IPS-11a (cell line): Measurements from ENCODE around the gene ARMC2.
"Not testable (repeated sequence)": the region's sequence is repeated elsewhere in the genome, so short reads cannot be mapped to it uniquely, and the experiment has no call there.

Source experiments
- H3K4me3 ChIP-seq: one replicate; pipeline ENCODE4 v1.5.1; 2013; ENCODE audit warnings: low read depth, low read length, control low read depth

Gene ARMC2

GRCh38 chr6:108868647-108869046, 20.4 kb downstream of the ARMC2 start:
- H3K4me3 ChIP-seq: no peak overlapping the region

- no peak overlapping the region for H3K4me3 ChIP-seq
These were observed 21.7 kb downstream of the ARMC2 start for GRCh38 chr6:108869876-108870275.

- H3K4me3 ChIP-seq: no peak overlapping the region
These were observed 22.1 kb downstream of the ARMC2 start for GRCh38 chr6:108870357-108870756.

- H3K4me3 ChIP-seq: no peak overlapping the region
These were observed 23.9 kb downstream of the ARMC2 start for GRCh38 chr6:108872141-108872557.

GRCh38 chr6:108872575-108872974, 24.4 kb downstream of the ARMC2 start:
- H3K4me3 ChIP-seq: no peak overlapping the region

- no peak overlapping the region for H3K4me3 ChIP-seq
These were observed 25.0 kb downstream of the ARMC2 start for GRCh38 chr6:108873251-108873650.

GRCh38 chr6:108873971-108874370, 25.7 kb downstream of the ARMC2 start:
- H3K4me3 ChIP-seq: no peak overlapping the region

- no peak overlapping the region for H3K4me3 ChIP-seq
These were observed 26.4 kb downstream of the ARMC2 start for GRCh38 chr6:108874470-108875160.

- H3K4me3 ChIP-seq: no peak overlapping the region
These were observed 26.9 kb downstream of the ARMC2 start for GRCh38 chr6:108875161-108875555.

GRCh38 chr6:108877046-108877751, 29.0 kb downstream of the ARMC2 start:
- H3K4me3 ChIP-seq: no peak overlapping the region

- H3K4me3 ChIP-seq: no peak overlapping the region
These were observed 30.7 kb downstream of the ARMC2 start for GRCh38 chr6:108878942-108879341.

GRCh38 chr6:108883172-108883571, 35.0 kb downstream of the ARMC2 start:
- H3K4me3 ChIP-seq: no peak overlapping the region

GRCh38 chr6:108884211-108885059, 36.2 kb downstream of the ARMC2 start:
- no peak overlapping the region for H3K4me3 ChIP-seq

- H3K4me3 ChIP-seq: no peak overlapping the region
These were observed 39.8 kb downstream of the ARMC2 start for GRCh38 chr6:108888052-108888451.

- no peak overlapping the region for H3K4me3 ChIP-seq
These were observed 40.5 kb downstream of the ARMC2 start for GRCh38 chr6:108888745-108889144.

- not testable (repeated sequence) for H3K4me3 ChIP-seq
These were observed 42.7 kb downstream of the ARMC2 start for GRCh38 chr6:108890898-108891297.

GRCh38 chr6:108895571-108895970, 47.3 kb downstream of the ARMC2 start:
- H3K4me3 ChIP-seq: no peak overlapping the region

- H3K4me3 ChIP-seq: no peak overlapping the region
These were observed 48.0 kb downstream of the ARMC2 start for GRCh38 chr6:108896111-108896661.

- H3K4me3 ChIP-seq: no peak overlapping the region
These were observed 49.1 kb downstream of the ARMC2 start for GRCh38 chr6:108897371-108897770.

- H3K4me3 ChIP-seq: no peak overlapping the region
These were observed 54.2 kb downstream of the ARMC2 start for GRCh38 chr6:108902382-108902792.

- H3K4me3 ChIP-seq: no peak overlapping the region
These were observed 55.6 kb downstream of the ARMC2 start for GRCh38 chr6:108903796-108904195.
